ENCODE measurements around the gene MEIS1.

GRCh38 chr2:66470199-66470598 lies 35.3 kb downstream of the MEIS1 start:
- TF ChIP-seq, protein P1, sequence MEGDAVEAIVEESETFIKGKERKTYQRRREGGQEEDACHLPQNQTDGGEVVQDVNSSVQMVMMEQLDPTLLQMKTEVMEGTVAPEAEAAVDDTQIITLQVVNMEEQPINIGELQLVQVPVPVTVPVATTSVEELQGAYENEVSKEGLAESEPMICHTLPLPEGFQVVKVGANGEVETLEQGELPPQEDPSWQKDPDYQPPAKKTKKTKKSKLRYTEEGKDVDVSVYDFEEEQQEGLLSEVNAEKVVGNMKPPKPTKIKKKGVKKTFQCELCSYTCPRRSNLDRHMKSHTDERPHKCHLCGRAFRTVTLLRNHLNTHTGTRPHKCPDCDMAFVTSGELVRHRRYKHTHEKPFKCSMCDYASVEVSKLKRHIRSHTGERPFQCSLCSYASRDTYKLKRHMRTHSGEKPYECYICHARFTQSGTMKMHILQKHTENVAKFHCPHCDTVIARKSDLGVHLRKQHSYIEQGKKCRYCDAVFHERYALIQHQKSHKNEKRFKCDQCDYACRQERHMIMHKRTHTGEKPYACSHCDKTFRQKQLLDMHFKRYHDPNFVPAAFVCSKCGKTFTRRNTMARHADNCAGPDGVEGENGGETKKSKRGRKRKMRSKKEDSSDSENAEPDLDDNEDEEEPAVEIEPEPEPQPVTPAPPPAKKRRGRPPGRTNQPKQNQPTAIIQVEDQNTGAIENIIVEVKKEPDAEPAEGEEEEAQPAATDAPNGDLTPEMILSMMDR (IDR thresholded peaks at IDR 0.05): no peak
- TF ChIP-seq POLR2A (IDR thresholded peaks at IDR 0.05): no peak

Data from testis (tissue), 2 donors.